NT2/D1 (cell line): Measurements from ENCODE around the gene TEX14.
"Not testable (repeated sequence)": the region's sequence is repeated elsewhere in the genome, so short reads cannot be mapped to it uniquely, and the experiment has no call there.

ENCODE experiments used
- DNase-seq: peaks from one replicate; pipeline ENCODE4 v3.0.0-alpha.2; 2011; ENCODE audit warnings: low read depth, low spot score
- H3K27me3 ChIP-seq: 2 replicates; pipeline ENCODE4 v1.6.0; 2011; ENCODE audit warnings: mild to moderate bottlenecking; ENCODE audit not compliant: insufficient read length, insufficient read depth
- H3K36me3 ChIP-seq: 2 replicates; pipeline ENCODE4 v1.6.1; 2011; ENCODE audit warnings: mild to moderate bottlenecking, low read length, mixed read lengths; ENCODE audit not compliant: insufficient read depth, insufficient read length
- H3K4me1 ChIP-seq: 2 replicates; pipeline ENCODE4 v1.5.1; 2011; ENCODE audit not compliant: insufficient read depth, insufficient read length
- H3K4me3 ChIP-seq: 2 replicates; pipeline ENCODE4 v1.5.1; 2011; ENCODE audit warnings: low read depth; ENCODE audit not compliant: insufficient read length
- H3K9ac ChIP-seq: 2 replicates; pipeline ENCODE4 v1.6.0; 2011; ENCODE audit warnings: low read depth; ENCODE audit not compliant: insufficient read length
- H3K9me3 ChIP-seq: 2 replicates; pipeline ENCODE4 v1.5.1; 2011; ENCODE audit warnings: mild to moderate bottlenecking, low read length; ENCODE audit not compliant: insufficient read depth
- SUZ12 ChIP-seq: IDR thresholded peaks from 2 replicates; pipeline ENCODE4 v1.6.1; 2011; ENCODE audit not compliant: insufficient read length, insufficient read depth; ENCODE audit errors: extremely low read depth
- YY1 ChIP-seq: IDR thresholded peaks from 2 replicates; pipeline ENCODE4 v1.6.1; 2011; ENCODE audit not compliant: insufficient read length, insufficient read depth
- ZNF274 ChIP-seq: IDR thresholded peaks from 2 replicates; pipeline ENCODE4 v1.6.1; 2011; ENCODE audit warnings: mild to moderate bottlenecking, low read depth, low read length

The TEX14 gene

DNA sequence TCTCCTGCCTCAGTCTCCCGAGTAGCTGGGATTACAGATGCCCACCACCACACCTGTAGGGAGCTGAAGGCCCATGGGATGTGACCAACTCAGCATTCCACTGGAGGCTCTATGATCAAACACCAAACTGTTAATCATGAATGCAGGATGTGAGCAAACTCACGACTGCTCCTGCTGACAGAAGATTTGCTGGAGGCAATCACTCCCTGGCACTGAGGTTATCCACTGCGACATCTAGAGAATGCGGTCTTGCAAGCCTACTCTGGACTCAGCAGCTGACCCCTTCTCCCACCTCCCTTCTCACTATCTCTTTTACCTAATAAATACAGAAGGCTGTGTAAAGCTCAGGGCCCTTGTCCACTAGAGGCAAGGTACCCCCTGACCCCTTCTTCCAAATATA lies 4.9 kb downstream of the TEX14 start:
- H3K27me3 ChIP-seq, result no peaks in the 10 kb centered on the region
- H3K9me3 ChIP-seq, result no peaks in the 10 kb centered on the region
- DNase-seq, result no peak
- H3K9ac ChIP-seq, result no peak overlapping the region
- TF ChIP-seq ZNF274 (no peak), YY1 (no peak), SUZ12 (no peak)
- H3K4me3 ChIP-seq, result no peak overlapping the region
- no peaks in the 10 kb centered on the region for H3K4me1 ChIP-seq
- no peaks in the 10 kb centered on the region for H3K36me3 ChIP-seq

DNA sequence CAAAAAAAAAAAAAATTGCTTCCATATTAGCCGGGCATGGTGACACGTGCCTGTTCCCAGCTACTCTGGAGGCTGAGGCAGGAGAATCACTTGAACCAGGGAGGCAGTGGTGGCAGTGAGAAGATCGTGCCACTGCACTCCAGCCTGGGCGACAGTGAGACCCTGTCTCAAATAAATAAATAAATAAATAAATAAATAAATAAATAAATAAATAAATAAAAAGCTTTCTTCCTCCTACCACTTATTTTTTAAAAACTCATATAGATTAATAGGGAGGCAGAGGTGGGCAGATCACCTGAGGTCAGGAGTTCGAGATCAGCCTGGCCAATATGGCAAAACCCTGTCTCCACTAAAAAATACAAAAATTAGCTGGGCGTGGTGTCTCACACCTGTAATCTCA lies 7.4 kb downstream of the TEX14 start:
- H3K9ac ChIP-seq, H3K4me3 ChIP-seq, DNase-seq, H3K9me3 ChIP-seq, H3K27me3 ChIP-seq, H3K4me1 ChIP-seq, H3K36me3 ChIP-seq: not testable (repeated sequence)

DNA sequence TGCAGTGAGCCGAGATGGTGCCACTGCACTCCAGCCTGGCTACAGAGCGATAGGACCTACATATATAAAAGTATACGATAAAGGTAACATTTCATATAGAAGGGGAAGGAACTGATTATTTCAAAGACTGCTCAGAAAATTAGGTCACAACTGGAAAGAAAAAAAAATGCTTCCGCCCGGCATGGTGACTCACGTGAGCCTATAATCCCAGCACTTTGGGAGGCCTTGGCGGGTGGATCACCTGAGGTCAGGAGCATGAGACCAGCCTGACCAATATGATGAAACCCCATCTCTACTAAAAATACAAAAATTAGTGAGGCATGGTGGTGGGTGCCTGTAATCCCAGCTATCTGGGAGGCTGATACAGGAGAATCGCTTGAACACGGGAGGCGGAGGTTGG lies 7.8 kb downstream of the TEX14 start:
- Histone ChIP-seq H3K9ac (no peak overlapping the region), H3K4me1 (no peaks in the 10 kb centered on the region), H3K36me3 (no peaks in the 10 kb centered on the region), H3K4me3 (no peak overlapping the region), H3K9me3 (no peaks in the 10 kb centered on the region), H3K27me3 (no peaks in the 10 kb centered on the region)
- no peak for TF ChIP-seq ZNF274
- no peak for TF ChIP-seq SUZ12
- TF ChIP-seq YY1, result no peak
- no peak for DNase-seq

DNA sequence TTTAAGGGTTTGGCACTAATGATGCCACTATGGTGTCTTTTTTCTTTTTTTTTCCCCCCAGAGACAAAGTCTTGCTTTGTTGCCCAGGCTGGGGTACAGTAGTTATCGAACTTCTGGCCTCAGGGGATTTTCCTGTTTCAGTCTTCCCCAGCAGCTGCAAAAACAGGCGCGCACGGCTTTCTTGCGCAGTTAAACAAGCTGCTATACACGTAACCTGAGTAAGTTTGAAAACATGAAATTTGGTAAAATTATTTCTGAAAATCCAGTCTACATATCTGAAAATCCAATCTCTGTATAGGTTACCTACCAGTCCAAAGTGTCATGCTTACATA lies 11.8 kb downstream of the TEX14 start:
- Histone ChIP-seq H3K4me1 (no peaks in the 10 kb centered on the region), H3K4me3 (no peak overlapping the region)
- TF ChIP-seq ZNF274, result no peak
- no peak for TF ChIP-seq SUZ12
- no peak for TF ChIP-seq YY1

DNA sequence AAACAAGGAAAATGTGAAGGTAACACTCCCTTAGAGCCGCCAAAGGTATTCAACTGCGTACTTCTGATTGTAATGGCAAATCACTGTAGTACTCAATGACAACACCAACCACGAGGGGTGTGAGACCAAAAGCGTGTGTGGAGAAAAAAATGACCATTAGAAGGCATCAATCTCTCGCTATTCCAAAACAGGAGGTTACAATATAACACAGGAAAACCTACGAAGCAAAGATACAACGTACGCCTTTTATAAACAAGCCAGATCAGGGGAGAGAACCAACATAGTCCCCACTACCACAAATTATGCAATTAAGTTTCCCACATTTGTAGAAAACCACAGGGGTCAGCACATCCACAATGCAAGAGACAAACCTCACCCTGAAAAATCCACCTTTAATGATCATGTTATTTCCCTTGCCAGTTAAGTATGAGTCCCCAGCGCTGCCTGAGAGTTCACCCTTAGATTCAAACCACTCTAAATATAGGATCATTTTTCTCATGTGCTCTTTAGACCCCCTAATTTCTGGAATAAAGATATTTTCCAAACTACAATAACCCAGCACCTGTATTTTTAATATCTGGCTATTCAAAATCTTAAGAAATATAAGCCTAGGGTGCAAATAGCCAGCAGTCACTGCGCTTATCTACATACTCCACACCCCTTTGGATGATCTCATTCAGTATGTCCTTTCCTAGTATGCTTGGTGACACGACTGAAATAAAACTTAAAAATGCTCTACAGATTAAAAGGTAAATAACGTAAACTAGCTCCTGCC lies 12.4 kb downstream of the TEX14 start:
- H3K27me3 ChIP-seq, result no peaks in the 10 kb centered on the region
- no peak for TF ChIP-seq SUZ12
- TF ChIP-seq YY1, result peak; percentile 36
- no peak overlapping the region for H3K9ac ChIP-seq
- H3K9me3 ChIP-seq, result no peaks in the 10 kb centered on the region
- no peak overlapping the region for H3K4me3 ChIP-seq
- DNase-seq, result peak; percentile 48
- no peaks in the 10 kb centered on the region for H3K36me3 ChIP-seq
- no peaks in the 10 kb centered on the region for H3K4me1 ChIP-seq

More for the DNA sequence above, 11.8 kb downstream of the TEX14 start:
- Histone ChIP-seq H3K9me3 (no peaks in the 10 kb centered on the region), H3K9ac (no peak overlapping the region), H3K36me3 (no peaks in the 10 kb centered on the region), H3K27me3 (no peaks in the 10 kb centered on the region)
- no peak for DNase-seq

DNA sequence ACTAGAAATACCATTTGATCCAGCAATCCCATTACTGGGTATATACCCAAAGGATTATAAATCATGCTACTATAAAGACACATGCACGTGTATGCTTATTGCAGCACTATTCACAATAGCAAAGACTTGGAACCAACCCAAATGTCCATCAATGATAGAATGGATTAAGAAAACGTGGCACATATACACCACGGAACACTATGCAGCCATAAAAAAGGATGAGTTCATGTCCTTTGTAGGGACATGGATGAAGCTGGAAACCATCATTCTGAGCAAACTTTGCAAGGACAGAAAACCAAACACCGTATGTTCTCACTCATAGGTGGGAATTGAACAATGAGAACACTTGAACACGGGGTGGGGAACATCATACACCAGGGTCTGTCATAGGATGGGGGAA lies 13.6 kb downstream of the TEX14 start:
- H3K4me3 ChIP-seq, H3K9ac ChIP-seq, H3K36me3 ChIP-seq, H3K9me3 ChIP-seq, H3K27me3 ChIP-seq, H3K4me1 ChIP-seq, DNase-seq: not testable (repeated sequence)

DNA sequence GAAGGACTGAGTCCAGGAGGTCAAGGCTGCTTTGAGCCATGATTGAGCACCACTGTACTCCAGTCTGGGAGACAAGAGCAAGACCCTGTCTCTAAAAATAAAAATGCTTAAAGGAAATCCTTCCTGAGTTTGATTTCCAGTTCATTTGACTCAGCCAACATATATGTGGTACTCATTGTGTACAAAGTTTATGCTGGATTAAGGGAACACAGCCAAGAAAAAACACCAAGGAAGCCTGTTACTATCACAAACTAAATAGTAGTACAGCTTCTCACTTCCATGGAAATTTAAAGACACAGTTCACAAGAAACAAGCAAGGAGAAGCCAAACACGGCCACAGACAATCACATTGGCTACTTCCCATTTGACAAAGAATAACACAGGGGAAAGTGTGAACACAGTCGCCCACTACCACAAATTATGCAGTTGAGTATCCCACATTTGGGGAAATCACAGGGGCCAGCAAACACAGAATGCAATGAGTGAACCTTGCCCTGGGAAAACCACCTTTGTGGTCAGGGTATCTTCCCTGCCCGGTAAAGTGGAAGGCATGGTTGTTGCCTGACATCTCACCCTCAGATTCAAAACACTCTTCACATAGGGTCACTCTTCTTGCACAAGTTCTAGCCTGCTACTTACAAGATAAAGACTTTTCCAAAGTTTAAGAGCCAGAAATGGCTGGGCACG lies 14.5 kb downstream of the TEX14 start:
- Histone ChIP-seq H3K27me3 (no peaks in the 10 kb centered on the region), H3K36me3 (no peaks in the 10 kb centered on the region), H3K4me1 (no peaks in the 10 kb centered on the region), H3K9ac (no peak overlapping the region), H3K4me3 (no peak overlapping the region), H3K9me3 (no peaks in the 10 kb centered on the region)
- TF ChIP-seq YY1, result no peak
- DNase-seq, result no peak

DNA sequence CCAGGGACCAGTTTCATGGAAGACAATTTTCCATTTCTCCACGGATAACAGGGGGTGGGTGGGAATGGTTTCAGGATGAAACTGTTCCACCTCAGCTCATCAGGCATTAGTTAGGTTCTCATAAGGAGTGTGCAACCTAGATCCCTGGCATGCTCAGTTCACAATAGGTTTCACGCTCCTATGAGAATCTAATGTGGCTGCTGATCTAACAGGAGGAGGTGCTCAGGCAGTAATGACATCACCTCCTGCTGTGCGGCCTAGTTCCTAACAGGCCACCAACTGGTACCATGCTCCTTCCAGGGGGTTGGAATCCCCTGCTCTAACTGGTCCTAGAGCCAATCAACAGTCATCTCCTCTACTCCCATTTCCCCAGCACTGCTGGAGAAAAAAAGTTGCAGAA lies 19.9 kb downstream of the TEX14 start:
- no peak for TF ChIP-seq SUZ12
- TF ChIP-seq YY1, result no peak
- no peak for TF ChIP-seq ZNF274
- H3K4me1 ChIP-seq, result no peaks in the 10 kb centered on the region
- no peaks in the 10 kb centered on the region for H3K27me3 ChIP-seq
- H3K36me3 ChIP-seq, result no peaks in the 10 kb centered on the region
- no peaks in the 10 kb centered on the region for H3K9me3 ChIP-seq
- H3K4me3 ChIP-seq, result no peak overlapping the region
- DNase-seq, result no peak
- H3K9ac ChIP-seq, result no peak overlapping the region
